ENCODE data around the gene THPO.

Gene THPO

DNA sequence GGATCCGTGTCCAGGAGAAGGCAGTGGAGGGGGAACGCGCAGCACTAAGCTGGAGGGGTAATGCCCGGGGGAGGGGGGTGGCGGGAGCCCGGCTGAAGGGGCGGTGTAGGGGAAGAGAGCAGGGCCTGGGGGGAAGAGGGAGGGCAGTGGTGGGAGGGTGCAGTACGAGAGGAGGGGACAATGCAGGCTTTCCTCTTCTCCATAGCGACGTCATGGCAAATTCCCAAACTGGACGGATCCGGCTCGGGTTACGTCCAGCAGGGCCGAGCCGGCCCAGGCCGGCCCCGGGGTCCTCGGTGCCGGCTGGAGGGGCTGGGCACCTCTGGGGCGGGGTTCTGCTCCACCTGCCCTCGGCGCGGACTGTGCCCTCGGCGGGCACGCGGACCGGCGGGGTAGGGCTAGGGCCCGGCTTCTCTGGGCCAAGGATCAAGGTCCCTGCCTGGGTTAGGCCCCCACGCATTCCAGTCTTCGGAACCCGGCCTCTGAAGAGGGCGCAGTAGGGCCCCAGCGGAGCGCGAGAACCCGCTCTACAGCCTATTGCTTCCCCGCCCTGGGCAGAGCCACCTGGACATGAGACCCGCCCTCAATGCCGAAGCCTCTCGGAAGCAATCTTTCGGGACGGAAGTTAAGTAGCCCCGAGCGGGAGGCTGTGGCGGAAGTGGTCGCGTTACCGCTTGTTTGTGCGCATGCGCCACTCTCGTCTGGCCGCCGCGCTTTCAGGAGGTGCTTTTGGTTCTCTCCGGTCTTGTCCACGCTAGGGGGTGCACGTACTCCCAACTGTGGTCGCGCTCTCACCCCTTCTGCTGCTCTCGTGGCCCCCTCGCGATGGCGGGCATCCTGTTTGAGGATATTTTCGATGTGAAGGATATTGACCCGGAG lies 15.1 kb downstream of the THPO start:
- DNase-seq (ENCODE audit: low spot score), result peak; percentile 90

DNA sequence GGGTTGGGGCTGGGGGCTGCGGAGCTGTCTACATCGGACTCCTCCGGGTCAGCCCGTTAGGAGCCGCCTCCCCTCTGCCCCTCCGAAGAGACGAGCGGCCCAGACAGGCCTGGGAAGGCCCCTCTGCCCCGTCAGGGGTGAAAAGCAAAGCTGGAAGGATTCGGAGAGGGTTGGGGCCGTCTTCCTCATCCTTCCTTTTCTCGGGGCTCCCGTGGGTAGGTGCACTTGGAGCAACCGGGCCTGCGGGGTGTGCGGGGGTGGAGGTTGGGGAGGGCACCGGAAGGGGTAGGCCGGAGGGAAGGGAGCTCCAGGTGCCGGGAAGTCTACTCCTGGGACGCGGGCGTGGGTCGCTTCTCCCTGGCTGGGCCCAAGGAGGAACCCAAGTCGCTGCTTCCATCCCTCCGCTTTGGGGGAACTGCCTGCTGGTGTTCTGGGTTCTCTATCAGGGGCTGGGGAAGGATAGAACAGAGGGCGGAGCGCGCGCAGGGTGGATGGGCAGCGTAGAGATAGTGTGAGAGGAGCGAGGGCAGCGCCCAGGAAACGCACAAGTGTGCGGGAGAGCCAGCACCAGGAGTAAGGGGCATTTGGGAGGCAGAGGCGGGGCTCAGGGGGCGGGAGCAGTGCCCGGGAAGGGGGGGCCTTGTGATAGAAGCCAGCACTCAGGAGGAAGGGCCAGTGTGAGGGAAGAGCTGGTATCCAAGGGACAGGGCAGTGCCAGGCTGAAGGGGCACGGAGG lies 15.9 kb downstream of the THPO start:
- no peak for DNase-seq (ENCODE audit: low spot score)

DNA sequence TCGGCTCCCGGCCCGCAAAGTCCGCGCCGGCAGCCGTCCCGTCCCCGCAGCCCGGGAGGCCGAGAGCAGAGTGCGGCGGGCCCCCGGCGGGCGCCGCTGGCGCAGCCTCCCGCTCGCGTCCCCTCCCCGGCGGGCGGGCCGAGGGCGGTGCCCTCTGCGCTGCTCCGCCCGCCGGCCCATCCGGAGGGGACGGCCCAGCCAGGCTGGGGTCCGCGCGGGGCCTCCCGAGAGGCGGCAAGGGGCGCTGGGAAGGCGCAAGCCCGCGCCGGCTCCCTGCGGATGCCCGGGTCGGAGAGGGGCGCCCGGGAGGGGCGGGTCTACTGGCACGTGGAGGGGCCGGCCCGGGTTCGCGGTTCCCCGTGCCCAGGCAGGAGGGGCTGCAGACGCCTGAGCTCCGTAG lies 16.5 kb downstream of the THPO start, which contains the start of the genes CLCN2 and POLR2H:
Gene CLCN2 (minus strand): TSS at position 74 of the 400 bp plus-strand sequence. CDS start 126 bp downstream, outside the sequence.
Gene POLR2H (plus strand): TSS at position 179 of the 400 bp plus-strand sequence. CDS start 1,783 bp downstream, outside the sequence.
- DNase-seq (ENCODE audit: low spot score), result peak; percentile 60

DNA sequence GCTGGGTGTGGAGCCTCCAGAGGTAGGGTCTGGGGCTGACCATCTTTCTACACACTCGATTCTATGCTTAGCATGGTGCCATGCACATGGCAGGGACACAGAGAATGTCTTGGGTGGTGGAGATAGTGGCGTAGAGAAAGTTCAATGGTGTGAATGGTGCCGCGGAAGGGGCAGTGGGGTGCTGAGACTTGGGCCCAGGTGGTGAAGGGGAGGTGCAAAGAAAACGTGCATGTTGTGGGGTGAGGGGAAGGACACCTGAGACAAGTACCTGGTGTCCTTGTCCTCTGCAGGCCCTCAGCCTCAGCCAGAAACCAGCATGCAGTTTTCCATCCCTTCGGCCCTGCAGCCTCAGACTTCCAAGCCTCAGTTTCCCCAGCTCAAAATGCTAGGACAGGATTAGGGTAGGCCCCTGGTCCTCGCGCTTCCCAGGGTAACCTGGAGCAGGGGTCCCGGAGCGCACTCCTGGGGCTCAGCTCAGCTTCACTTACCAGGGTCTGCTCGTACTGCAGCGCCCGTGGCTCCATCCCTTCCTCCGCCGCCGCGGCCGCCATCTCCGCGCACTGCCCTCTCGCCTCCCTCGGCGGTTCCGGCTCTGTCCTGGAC lies 17.0 kb downstream of the THPO start:
- no peak for DNase-seq (ENCODE audit: low spot score)

DNA sequence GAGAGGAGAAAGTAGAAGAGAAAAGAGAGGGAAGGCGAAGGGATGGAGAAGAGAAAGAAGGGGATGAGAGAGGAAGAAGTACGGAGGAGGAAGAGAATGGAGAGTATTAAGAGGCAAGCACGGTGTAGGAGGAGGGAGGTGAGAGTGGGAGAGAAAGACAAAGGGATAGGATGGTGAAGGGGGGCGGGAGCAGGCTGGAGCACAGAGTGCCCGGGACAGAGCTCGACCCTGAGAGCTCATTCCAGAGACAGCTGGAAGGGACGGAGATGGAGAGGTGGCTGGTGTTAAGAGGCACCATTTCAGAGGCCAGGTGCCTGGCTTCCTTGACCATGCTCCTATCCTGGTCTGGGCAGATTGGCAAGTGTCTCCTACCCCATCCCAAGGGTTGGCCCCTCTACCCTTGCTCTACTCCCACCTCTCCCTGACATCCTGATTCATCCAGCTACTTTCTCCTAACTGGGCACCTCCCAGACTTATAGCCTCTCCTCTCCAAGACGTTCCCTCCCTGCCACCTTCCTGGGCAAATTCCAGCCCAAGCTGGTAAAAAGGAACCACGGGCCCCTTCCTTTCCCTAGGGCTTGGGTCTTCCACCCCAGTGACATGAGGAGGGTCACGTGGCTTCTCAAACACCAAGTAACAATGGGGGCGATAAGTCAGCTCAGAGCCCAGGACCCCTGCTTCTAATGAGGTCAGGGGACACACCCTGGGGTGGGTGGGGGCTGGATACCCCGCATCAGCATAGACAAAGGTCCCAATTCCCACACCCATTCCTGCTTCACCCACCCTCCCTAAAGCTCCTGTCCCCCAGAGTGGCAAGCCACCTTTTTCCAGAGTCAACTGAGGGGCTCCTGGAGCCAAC lies 17.7 kb downstream of the THPO start:
- DNase-seq (ENCODE audit: low spot score), result no peak

DNA sequence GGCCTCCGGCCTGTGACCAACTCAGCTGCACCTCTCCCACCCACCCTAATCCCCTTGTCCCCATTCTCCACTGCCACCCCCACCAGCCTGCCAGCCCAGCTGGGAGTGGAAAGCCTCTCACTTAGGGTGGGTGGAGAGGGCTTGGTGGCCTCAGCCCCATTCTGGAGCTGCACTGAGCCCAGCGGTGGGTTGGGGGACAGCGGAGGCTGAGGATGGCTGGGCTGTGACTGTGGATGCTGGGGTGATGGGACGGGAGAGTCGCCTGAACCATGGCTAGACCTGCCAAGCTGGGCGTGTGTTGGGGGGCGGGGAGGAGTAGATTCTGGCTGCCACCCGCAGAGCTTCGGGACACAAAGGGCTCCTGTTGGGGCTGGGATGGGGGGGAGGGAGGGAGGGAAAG lies 18.4 kb downstream of the THPO start:
- DNase-seq (ENCODE audit: low spot score), result no peak

DNA sequence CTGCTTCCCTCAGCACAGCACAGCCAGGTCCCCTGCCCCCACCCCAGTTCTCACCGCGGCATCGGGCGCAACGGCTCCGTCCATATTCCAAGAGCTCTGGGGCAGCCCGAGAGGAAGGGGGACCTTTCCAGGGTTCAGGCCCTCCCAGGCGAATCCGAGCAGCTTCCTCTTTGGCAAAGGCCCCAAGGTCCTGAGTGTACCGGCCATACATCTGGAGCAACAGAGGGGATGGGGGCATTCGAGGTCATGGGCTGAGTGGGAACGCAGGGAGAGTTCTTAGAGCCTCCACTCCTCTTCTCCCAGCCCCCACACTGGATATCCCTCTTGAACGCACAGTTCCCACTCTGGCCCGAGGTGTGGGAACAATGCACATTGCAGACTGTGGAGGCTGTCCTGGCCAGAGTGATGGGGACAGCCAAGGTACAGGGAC lies 19.1 kb downstream of the THPO start:
- DNase-seq (ENCODE audit: low spot score), result no peak

DNA sequence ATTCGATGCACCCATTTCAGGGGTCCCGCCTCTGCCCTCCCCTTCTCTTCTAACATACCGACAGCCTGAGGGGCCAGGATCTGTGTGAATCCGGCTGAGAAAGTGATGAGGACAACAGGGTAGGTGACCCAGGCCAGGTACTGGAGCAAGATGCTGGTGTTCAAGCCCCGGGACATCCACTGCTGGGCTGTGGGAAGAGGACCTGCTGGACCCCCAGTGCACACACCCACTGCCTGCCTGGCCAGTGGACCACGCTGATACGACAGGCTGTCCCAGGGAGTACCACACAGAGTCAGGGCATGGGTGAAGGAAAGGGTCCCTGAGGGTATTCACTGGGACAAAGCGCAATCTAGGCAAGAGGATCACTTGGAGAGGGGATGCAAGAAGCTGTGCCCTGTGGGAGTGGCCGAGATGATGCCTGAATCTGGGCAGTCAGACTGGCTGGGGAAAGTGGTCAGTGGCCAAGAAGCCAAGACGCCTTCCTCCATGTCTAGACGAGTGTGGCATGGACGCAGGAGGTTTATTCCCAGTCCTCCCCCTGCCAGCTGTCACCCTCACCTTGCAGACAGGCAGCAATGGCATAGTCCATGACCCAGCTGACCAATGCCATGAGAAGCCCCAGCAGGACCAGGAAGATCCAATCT lies 19.8 kb downstream of the THPO start:
- no peak for DNase-seq (ENCODE audit: low spot score)

DNA sequence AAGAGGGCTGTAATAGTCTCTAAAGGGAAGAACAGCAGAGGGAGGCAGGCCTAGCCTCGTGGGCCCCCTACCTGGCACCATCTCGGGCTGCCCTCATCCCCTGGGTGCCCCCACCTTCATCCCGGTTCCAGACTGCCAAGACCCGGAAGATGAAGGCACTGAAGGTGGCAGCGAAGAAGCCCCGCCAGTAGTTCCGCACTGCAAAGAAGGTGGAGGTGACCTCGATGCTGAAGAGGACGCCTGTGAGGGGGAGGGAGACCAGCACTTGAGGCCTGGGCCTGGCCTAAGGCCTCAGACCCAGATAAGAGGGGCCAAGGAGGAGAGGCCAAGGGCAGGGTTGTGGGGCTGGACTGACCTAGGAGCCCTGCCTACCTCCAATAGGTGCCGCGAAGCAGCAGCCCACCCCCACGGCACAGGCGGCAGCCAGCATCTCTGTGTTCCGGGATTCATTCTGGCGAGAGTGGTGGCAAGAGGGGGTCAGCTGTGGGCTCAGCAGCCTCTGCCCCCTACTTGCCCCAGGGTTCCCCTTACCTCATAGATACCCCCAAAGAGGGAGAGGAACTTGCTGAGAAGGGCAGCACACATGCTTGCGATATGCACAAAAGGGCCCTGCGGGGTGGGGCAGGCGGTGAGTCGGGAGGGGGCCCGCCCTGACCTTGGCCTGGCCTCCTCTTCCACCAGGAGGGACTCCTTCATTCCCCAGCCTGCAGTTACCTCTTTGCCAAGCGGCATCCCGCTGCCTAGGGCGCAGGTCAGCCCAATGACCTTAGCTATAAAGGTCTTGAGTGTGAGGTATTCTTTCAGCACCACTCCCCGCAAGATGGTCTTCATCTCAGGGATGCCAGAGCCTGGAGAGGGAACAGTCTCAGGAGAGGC lies 20.5 kb downstream of the THPO start:
- no peak for DNase-seq (ENCODE audit: low spot score)

DNA sequence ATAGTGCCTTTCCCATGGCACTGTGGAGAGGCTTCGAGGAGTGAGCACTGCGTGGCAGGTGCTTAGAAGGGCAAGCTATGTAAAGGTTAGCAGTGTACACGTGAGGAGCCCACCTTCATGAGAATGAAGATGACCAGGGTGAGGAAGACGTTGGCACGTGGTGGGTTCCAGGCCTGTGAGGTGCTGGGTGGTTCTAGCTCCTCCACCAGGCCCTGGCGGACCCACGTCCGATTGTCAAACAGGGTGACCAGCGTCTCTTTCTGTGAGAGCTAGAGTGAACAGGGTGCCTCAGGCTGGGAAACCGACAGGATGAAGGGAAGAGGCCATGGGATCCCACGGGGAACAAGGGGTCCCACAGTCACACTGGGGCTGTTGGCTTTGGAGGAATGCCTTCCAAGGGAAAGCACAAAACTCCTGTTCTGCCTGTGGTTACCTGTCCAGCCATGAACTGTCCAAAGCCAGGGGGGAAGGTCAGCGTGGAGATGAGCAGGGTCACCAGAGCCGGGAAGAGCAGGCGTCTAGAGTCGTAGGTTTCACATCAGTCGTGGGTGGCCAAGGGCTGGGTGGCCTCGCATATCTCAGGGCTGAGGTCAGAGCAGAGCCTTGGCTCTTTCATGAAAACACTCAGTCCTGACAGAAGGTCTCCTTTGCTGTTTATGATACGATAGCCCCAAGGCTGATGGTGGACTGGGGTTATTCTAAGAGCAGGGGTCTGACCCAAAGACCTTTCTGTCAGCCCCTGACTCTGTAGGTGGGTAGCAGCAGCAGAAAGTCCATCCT lies 22.6 kb downstream of the THPO start:
- no peak for DNase-seq (ENCODE audit: low spot score)

DNA sequence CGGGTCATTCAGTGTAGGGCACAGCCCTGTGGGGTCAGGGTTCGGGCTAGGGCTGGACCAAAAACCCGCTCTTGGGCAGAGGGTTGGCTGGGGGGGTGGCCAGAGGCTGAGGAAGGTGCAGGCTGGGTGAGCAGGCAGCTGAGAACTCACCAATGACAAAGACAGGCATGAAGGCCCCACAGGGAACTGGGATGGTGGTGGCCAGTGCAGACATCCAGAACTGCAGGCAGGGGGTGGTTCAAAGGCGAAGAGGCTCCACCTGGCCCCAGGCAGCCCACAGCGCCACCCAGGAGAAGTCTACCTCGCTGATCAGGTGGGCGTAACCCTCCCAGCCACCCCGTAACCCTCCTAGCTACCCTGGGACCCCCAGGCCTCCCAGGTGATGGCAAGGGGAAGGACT lies 23.3 kb downstream of the THPO start:
- DNase-seq (ENCODE audit: low spot score), result no peak

DNA sequence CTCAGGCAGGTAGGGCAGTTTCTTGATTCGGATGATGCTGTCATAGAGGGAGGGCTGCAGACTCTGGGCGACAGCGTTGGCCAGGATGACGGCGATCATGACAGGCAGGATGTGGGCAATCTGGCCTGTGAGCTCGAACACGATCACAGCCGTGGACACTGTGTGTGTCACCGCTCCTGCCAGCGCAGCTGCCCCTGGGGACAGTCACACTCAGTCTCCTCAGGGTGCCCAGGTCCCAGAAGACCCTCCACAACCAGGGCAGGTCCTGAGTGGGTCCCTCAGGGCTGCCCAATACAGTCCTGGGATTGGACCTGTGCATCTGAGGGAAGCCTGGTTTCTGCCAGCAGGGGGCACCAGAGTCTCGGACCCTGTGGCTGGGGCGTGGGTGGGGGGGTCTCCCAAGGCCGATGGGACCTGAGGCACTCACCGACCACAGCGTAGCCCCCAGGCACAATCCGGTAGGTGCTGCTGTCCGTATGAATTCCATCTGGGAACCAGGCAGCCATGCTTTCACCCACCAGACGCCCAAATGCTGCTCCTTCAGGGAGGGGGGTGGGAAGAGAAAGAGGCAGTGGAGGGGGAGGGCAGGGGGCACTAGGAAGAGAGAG lies 23.8 kb downstream of the THPO start:
- DNase-seq (ENCODE audit: low spot score), result peak; percentile 64

DNA sequence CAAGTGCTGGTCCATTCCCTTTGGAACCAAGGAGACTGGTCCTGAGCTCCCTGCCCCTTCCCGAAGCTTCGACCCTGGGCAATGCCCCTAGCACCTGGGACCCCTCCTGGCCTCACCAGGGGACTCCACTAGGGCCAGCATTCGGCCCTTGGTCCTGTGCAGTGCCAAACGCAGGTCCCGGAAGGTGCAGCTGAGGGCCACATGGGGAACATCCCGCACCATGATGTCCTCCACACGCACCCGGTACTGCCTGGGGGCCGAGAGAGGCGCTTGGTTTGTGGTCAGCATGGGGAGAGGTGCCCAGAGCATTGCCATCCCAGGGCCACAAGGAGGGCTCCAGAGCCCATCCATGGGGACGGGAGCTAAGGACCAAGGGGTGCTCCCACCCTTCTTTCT lies 24.5 kb downstream of the THPO start:
- no peak for DNase-seq (ENCODE audit: low spot score)

DNA sequence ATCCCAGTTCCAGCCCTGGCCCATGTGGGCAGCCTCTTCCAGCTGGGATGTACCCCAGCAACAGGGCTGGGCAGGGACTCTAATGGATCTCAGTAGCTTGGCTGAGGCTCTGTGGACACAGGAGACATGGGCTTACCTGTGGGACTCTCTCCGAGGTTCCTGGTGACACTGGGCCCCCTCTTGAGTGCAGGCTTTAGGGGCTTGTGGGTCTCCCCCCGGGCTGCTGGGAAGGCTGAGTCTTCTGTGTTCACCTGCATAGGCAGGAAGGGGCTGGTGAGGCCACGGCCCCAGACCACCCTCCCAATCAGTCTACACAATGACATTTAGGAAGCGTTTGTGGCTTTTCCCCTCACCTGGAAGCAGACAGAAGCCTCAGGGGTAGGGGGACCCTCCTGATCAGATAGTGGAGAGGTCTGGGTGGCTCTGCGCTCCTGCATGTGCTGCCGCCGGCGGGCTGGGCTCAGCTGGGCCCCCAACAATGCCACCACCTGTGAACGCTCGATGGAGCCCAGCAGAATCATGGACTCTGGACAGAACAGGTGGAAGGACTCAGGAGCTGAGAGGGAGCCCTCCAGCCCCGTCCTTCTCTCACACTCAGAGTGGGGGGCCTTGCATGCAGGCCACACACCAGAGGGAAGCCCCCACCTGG lies 25.0 kb downstream of the THPO start:
- DNase-seq (ENCODE audit: low spot score), result no peak

DNA sequence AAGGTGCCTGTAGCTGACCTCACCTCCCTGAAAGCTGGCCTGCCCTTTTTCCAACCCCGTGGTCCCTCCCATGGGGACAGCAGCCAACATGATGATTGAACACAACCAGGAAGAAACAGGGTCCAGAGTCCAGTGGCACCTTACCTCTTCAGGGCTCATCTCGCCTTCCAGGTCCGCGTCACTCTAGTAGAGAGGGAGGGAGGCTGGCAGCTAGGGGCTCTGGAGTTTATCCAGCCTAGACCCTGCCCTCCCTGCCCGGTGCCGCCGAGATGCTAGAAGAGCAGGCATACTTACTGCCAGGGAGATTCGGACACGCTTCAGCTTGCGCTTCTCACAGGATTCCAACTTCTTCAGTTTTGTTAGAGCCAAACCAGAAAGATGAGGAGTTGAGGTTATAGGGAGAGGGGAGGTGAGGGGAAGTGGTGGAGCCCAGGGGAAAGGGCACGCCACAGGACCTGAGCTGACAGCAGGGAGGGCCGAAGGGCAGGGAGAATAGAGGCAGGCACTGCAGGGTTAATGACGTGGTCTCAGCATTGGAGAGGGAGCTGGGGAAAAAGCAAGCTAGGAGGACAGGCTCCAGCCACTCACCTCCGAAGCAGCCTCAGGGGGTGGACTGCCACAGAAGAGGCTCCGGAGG lies 25.7 kb downstream of the THPO start:
- DNase-seq (ENCODE audit: low spot score), result no peak

DNA sequence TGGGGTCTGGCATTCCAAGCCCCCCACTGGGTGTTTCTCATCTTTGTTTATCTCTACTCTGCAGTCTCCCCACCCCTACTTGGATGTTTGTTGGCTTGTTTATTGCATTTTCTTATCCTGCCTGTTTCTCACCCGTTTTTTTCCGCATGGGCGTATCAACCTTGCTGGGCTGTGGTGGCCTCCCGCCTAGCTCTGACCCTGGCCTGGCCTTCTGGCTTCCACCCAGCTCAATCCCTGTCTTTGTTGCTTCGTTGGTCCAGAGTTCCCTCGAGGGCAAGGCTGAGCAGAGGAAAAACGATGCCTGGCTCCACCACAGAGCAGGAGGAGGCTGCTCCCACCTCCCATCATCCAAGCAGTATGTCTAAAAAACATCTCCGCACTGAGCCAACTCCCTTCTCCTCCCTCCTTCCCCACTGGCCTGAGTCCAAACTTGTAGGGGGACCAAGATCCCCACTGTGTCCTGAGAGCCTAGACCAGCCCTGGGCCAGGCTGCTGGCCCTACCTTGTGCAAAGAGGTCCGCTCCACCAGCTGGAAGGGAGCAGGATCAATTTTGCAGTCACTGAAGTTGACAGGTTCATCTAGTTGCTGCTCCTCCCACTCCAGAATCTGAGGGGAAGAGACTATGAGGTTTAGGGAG lies 26.4 kb downstream of the THPO start:
- DNase-seq (ENCODE audit: low spot score), result no peak

DNA sequence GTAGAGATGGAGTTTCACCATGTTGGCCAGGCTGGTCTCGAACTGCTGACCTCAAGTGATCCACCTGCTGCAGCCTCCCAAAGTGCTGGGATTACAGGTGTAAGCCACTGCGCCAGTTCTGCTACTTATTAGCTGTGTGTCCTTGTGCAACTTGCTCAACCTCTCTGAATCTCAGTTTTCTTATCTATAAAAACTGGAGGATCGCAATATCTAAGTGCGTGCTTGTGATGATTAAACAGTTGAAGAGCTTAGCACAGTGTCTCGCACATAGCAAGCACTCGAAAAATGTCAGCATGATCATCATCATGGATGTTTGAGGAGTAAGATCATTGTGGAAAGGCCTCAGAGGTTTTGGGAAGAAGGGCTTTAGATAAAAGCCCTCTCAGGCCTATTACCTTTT lies 27.4 kb downstream of the THPO start:
- no peak for DNase-seq (ENCODE audit: low spot score)

All from HuH-7.5 (cell line).